Measurements from ENCODE around the gene MRPS22.

MRPS22 gene

DNA sequence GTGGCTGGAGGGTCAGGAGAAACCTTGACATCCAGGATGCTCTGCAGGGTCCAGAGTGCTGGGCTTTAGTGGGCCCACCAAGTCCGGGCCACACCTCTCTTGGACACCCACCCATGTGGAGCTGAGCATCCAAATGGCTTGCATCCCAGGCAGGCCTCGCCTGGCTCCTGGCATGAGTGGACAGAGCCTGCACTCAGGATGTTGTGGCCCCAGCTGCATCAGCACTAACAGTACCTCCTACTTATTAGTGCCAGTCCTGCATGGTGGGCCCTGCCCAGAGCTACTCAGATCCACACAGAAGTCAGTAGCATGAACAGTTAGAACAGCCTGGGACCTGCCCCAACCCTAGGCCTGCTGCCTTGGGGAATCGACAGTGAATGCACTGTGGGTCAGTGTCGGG is 42.2 kb upstream of the MRPS22 start:
- WGBS, 2 donors (ENCODE audit: extremely low coverage in 2 of 2, insufficient read length in 2 of 2, insufficient replicate concordance in 1 of 2), result no CpG with 5 or more reads among the region's 4 CpGs
- no peak overlapping the region for H3K27ac ChIP-seq (replicated peaks; ENCODE audit: low read length)

DNA sequence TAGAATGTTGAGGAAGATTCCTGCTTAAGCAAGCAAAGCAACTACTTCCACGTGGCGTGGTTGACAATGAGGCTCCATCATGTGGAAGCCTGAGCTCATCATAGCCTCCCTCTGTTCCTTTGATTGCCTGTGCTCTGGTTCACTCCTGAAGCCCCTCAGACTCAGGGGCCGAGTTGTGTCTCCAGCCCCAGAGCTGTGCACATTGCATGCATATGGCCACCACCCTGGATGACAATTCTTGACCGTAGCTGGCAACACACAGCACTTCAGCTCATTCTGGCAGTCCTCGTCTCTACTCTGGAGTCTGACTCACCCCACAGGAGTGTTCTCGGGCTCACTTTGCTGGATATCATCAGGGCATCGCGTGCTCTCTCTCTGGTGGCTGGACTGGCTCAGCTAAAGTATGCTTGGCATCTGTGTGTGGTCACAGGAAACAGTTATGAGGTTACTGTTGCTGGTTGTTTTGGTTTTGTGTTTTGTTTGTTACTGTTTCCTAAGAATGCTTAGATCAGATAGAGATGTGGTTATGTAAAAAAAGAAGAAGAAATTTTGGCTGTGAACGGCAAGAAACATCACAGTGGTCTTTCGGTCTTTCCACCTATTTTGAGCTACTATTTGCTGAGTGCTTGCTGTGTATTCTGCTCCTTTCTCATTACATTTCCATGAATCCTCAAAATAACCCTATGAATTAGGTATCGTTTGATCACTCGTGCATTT is 41.6 kb upstream of the MRPS22 start:
- H4K8ac ChIP-seq (ENCODE audit: low read depth, low read length), result no peak overlapping the region
- H3K79me1 ChIP-seq (ENCODE audit: low read depth, low read length), result no peaks in the 10 kb centered on the region
- no peak overlapping the region for H3K18ac ChIP-seq (ENCODE audit: low read length)
- H2BK12ac ChIP-seq (ENCODE audit: low read length), result no peak overlapping the region
- peaks cover 0 to 3% (median 0%) of the 10 kb centered on the region in 3 experiments for H3K27me3 ChIP-seq (ENCODE audit: control insufficient read depth in 3 of 3, insufficient read depth in 3 of 3, low read depth in 1 of 3, low read length in 3 of 3)
- no peak overlapping the region for H4K91ac ChIP-seq (ENCODE audit: low read depth, low read length, poor library complexity)
- H3K4ac ChIP-seq (ENCODE audit: low read length), result no peak overlapping the region
- no peak overlapping the region for H2AK5ac ChIP-seq (ENCODE audit: low read depth, low read length)
- DNase-seq (ENCODE audit: low spot score), result no peak
- WGBS, 2 donors (ENCODE audit: extremely low coverage in 2 of 2, insufficient read length in 2 of 2, insufficient replicate concordance in 1 of 2), result no CpG with 5 or more reads among the region's 12 CpGs
- no peak overlapping the region for H3K4me2 ChIP-seq (ENCODE audit: insufficient read depth, low read length, poor library complexity, severe bottlenecking)
- no peak overlapping the region for H3K14ac ChIP-seq (ENCODE audit: low read length)
- H3K36me3 ChIP-seq (replicated peaks in 1 of 2; ENCODE audit: control insufficient read depth in 2 of 2, insufficient read depth in 2 of 2, low read length in 2 of 2), result no peaks in the 10 kb centered on the region
- no peak overlapping the region for H3K23ac ChIP-seq (ENCODE audit: low read depth, low read length, poor library complexity)
- no peak overlapping the region for H2BK120ac ChIP-seq (ENCODE audit: low read depth, low read length)
- no peak overlapping the region for H2AFZ ChIP-seq (ENCODE audit: low read length)
- no peak overlapping the region for H3K4me3 ChIP-seq (ENCODE audit: low read length in 2 of 2)
- H2BK5ac ChIP-seq (ENCODE audit: low read length), result no peak overlapping the region
- H2BK15ac ChIP-seq (ENCODE audit: low read length), result no peak overlapping the region
- H3K9me3 ChIP-seq (replicated peaks in 1 of 2; ENCODE audit: control insufficient read depth in 2 of 2, insufficient read depth in 1 of 2, low read depth in 1 of 2, low read length in 2 of 2), result peaks cover 0 to 2% of the 10 kb centered on the region in 2 donors
- no peak overlapping the region for H3K27ac ChIP-seq (replicated peaks; ENCODE audit: low read length)
- no peaks in the 10 kb centered on the region for H3K4me1 ChIP-seq (ENCODE audit: control insufficient read depth in 2 of 2, insufficient read depth in 1 of 2, low read depth in 1 of 2, low read length in 2 of 2)
- H3K9ac ChIP-seq (ENCODE audit: low read depth, low read length, poor library complexity), result no peak overlapping the region

More for the DNA sequence above, 42.2 kb upstream of the MRPS22 start:
- Histone ChIP-seq H2AK5ac (ENCODE audit: low read depth, low read length) (no peak overlapping the region), H3K18ac (ENCODE audit: low read length) (no peak overlapping the region), H4K8ac (ENCODE audit: low read depth, low read length) (no peak overlapping the region), H3K4me1 (ENCODE audit: control insufficient read depth in 2 of 2, insufficient read depth in 1 of 2, low read depth in 1 of 2, low read length in 2 of 2) (no peaks in the 10 kb centered on the region), H3K4me2 (ENCODE audit: insufficient read depth, low read length, poor library complexity, severe bottlenecking) (no peak overlapping the region), H2BK12ac (ENCODE audit: low read length) (no peak overlapping the region), H2BK5ac (ENCODE audit: low read length) (no peak overlapping the region), H3K14ac (ENCODE audit: low read length) (no peak overlapping the region), H3K36me3 (replicated peaks in 1 of 2; ENCODE audit: control insufficient read depth in 2 of 2, insufficient read depth in 2 of 2, low read length in 2 of 2) (no peaks in the 10 kb centered on the region), H3K23ac (ENCODE audit: low read depth, low read length, poor library complexity) (no peak overlapping the region), H3K27me3 (ENCODE audit: control insufficient read depth in 3 of 3, insufficient read depth in 3 of 3, low read depth in 1 of 3, low read length in 3 of 3) (peaks cover 0 to 3% (median 0%) of the 10 kb centered on the region in 3 experiments), H2BK15ac (ENCODE audit: low read length) (no peak overlapping the region), H3K4me3 (ENCODE audit: low read length in 2 of 2) (no peak overlapping the region), H3K9ac (ENCODE audit: low read depth, low read length, poor library complexity) (no peak overlapping the region), H2AFZ (ENCODE audit: low read length) (no peak overlapping the region), H3K79me1 (ENCODE audit: low read depth, low read length) (no peaks in the 10 kb centered on the region), H3K9me3 (replicated peaks in 1 of 2; ENCODE audit: control insufficient read depth in 2 of 2, insufficient read depth in 1 of 2, low read depth in 1 of 2, low read length in 2 of 2) (peaks cover 0 to 2% of the 10 kb centered on the region in 2 donors), H2BK120ac (ENCODE audit: low read depth, low read length) (no peak overlapping the region), H3K4ac (ENCODE audit: low read length) (no peak overlapping the region), H4K91ac (ENCODE audit: low read depth, low read length, poor library complexity) (no peak overlapping the region)
- no peak for DNase-seq (ENCODE audit: low spot score)

GRCh38 chr3:139302801-139303113 is 41.1 kb upstream of the MRPS22 start:
- Histone ChIP-seq H4K8ac (ENCODE audit: low read depth, low read length) (no peak overlapping the region), H3K9me3 (replicated peaks in 1 of 2; ENCODE audit: control insufficient read depth in 2 of 2, insufficient read depth in 1 of 2, low read depth in 1 of 2, low read length in 2 of 2) (peaks cover 0 to 2% of the 10 kb centered on the region in 2 donors), H2BK5ac (ENCODE audit: low read length) (no peak overlapping the region), H2BK12ac (ENCODE audit: low read length) (no peak overlapping the region), H3K14ac (ENCODE audit: low read length) (no peak overlapping the region), H2BK15ac (ENCODE audit: low read length) (no peak overlapping the region), H3K27me3 (ENCODE audit: control insufficient read depth in 3 of 3, insufficient read depth in 3 of 3, low read depth in 1 of 3, low read length in 3 of 3) (peaks cover 0 to 3% (median 0%) of the 10 kb centered on the region in 3 experiments), H2AK5ac (ENCODE audit: low read depth, low read length) (no peak overlapping the region), H2BK120ac (ENCODE audit: low read depth, low read length) (no peak overlapping the region), H4K91ac (ENCODE audit: low read depth, low read length, poor library complexity) (no peak overlapping the region), H3K27ac (replicated peaks; ENCODE audit: low read length) (no peak overlapping the region), H3K9ac (ENCODE audit: low read depth, low read length, poor library complexity) (no peak overlapping the region), H3K4me1 (ENCODE audit: control insufficient read depth in 2 of 2, insufficient read depth in 1 of 2, low read depth in 1 of 2, low read length in 2 of 2) (peaks cover 0 to 1% of the 10 kb centered on the region in 2 donors), H3K18ac (ENCODE audit: low read length) (no peak overlapping the region), H3K4ac (ENCODE audit: low read length) (no peak overlapping the region), H2AFZ (ENCODE audit: low read length) (no peak overlapping the region), H3K79me1 (ENCODE audit: low read depth, low read length) (no peaks in the 10 kb centered on the region), H3K4me3 (ENCODE audit: low read length in 2 of 2) (no peak overlapping the region), H3K23ac (ENCODE audit: low read depth, low read length, poor library complexity) (no peak overlapping the region), H3K36me3 (replicated peaks in 1 of 2; ENCODE audit: control insufficient read depth in 2 of 2, insufficient read depth in 2 of 2, low read length in 2 of 2) (no peaks in the 10 kb centered on the region), H3K4me2 (ENCODE audit: insufficient read depth, low read length, poor library complexity, severe bottlenecking) (no peak overlapping the region)
- WGBS, 2 donors (ENCODE audit: extremely low coverage in 2 of 2, insufficient read length in 2 of 2, insufficient replicate concordance in 1 of 2), result no CpG with 5 or more reads among the region's 4 CpGs
- DNase-seq (ENCODE audit: low spot score), result no peak

DNA sequence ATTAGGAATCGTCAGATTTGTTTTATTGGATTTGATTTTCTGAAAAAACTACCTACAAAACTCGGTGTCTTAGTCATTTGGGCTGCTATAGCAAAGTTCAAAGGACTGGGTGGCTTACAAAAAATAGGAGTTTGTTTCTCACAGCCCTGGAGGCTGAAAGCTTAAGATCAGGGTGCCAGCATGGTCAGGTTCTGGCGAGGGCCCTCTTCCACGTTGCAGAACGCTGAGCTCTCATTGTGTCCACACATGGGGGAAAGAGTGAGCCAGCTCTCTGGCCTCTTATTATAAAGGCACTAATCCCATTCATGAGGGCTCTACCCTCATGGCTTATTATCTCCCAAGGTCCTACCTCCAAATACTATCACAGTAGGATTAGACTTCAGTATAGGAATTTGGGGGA is 40.6 kb upstream of the MRPS22 start:
- Histone ChIP-seq H4K91ac (ENCODE audit: low read depth, low read length, poor library complexity) (no peak overlapping the region), H3K9me3 (replicated peaks in 1 of 2; ENCODE audit: control insufficient read depth in 2 of 2, insufficient read depth in 1 of 2, low read depth in 1 of 2, low read length in 2 of 2) (peaks cover 0 to 2% of the 10 kb centered on the region in 2 donors), H3K79me1 (ENCODE audit: low read depth, low read length) (no peaks in the 10 kb centered on the region), H3K18ac (ENCODE audit: low read length) (no peak overlapping the region), H3K4ac (ENCODE audit: low read length) (no peak overlapping the region), H2AFZ (ENCODE audit: low read length) (no peak overlapping the region), H4K8ac (ENCODE audit: low read depth, low read length) (no peak overlapping the region), H3K23ac (ENCODE audit: low read depth, low read length, poor library complexity) (no peak overlapping the region), H3K4me3 (ENCODE audit: low read length in 2 of 2) (no peak overlapping the region), H2BK12ac (ENCODE audit: low read length) (no peak overlapping the region), H2AK5ac (ENCODE audit: low read depth, low read length) (no peak overlapping the region), H3K36me3 (replicated peaks in 1 of 2; ENCODE audit: control insufficient read depth in 2 of 2, insufficient read depth in 2 of 2, low read length in 2 of 2) (no peaks in the 10 kb centered on the region), H3K9ac (ENCODE audit: low read depth, low read length, poor library complexity) (no peak overlapping the region), H2BK120ac (ENCODE audit: low read depth, low read length) (no peak overlapping the region), H3K4me2 (ENCODE audit: insufficient read depth, low read length, poor library complexity, severe bottlenecking) (no peak overlapping the region), H2BK15ac (ENCODE audit: low read length) (no peak overlapping the region), H3K4me1 (ENCODE audit: control insufficient read depth in 2 of 2, insufficient read depth in 1 of 2, low read depth in 1 of 2, low read length in 2 of 2) (peaks cover 0 to 5% of the 10 kb centered on the region in 2 donors), H3K27ac (replicated peaks; ENCODE audit: low read length) (no peak overlapping the region), H2BK5ac (ENCODE audit: low read length) (no peak overlapping the region), H3K14ac (ENCODE audit: low read length) (no peak overlapping the region), H3K27me3 (ENCODE audit: control insufficient read depth in 3 of 3, insufficient read depth in 3 of 3, low read depth in 1 of 3, low read length in 3 of 3) (peaks cover 0 to 3% (median 0%) of the 10 kb centered on the region in 3 experiments)
- no peak for DNase-seq (ENCODE audit: low spot score)
- WGBS, 2 donors (ENCODE audit: extremely low coverage in 2 of 2, insufficient read length in 2 of 2, insufficient replicate concordance in 1 of 2), result no CpG with 5 or more reads among the region's 5 CpGs
